COLO829 (cell line): ENCODE data around the gene LARGE2.
A peak's percentile ranks its signal among the peaks of the same experiment; 100 is the strongest.

Source experiments
- DNase-seq: peaks from one replicate; pipeline ENCODE4 v3.0.0; 2012; ENCODE audit warnings: low spot score

The LARGE2 gene

GRCh38 chr11:45917286-45917622 is 5.2 kb upstream of the LARGE2 start:
- no peak for DNase-seq

- DNase-seq: peak; percentile 96
Observed at GRCh38 chr11:45917623-45918330, 4.7 kb upstream of the LARGE2 start, which contains the start of gene PEX16. PEX16 (minus strand) TSS chr11:45917877; CDS start chr11:45917811, 66 bp downstream.

- peak; percentile 73 for DNase-seq
Observed at GRCh38 chr11:45918331-45918941, 4.0 kb upstream of the LARGE2 start.

- DNase-seq: no peak
Observed at GRCh38 chr11:45918962-45919675, 3.3 kb upstream of the LARGE2 start.

GRCh38 chr11:45919806-45920530 is 2.5 kb upstream of the LARGE2 start:
- no peak for DNase-seq

GRCh38 chr11:45920531-45921477 is 1.7 kb upstream of the LARGE2 start:
- no peak for DNase-seq

- no peak for DNase-seq
Observed at GRCh38 chr11:45921561-45922424, 663 bp upstream of the LARGE2 start.

- no peak for DNase-seq
Observed at GRCh38 chr11:45924036-45924915, 1.8 kb downstream of the LARGE2 start.

- DNase-seq: no peak
Observed at GRCh38 chr11:45924927-45925326, 2.5 kb downstream of the LARGE2 start.

GRCh38 chr11:45925550-45925949 is 3.1 kb downstream of the LARGE2 start:
- DNase-seq: no peak

- no peak for DNase-seq
Observed at GRCh38 chr11:45926001-45926401, 3.5 kb downstream of the LARGE2 start.

GRCh38 chr11:45926536-45927331 is 4.3 kb downstream of the LARGE2 start:
- no peak for DNase-seq

- DNase-seq: no peak
Observed at GRCh38 chr11:45927332-45927683, 4.9 kb downstream of the LARGE2 start.

GRCh38 chr11:45927684-45928413 is 5.4 kb downstream of the LARGE2 start:
- DNase-seq: no peak

GRCh38 chr11:45928535-45929215 is 6.2 kb downstream of the LARGE2 start:
- DNase-seq: no peak

- DNase-seq: no peak
Observed at GRCh38 chr11:45929486-45930030, 7.1 kb downstream of the LARGE2 start.
